H1 (cell line): ENCODE data around the gene ARHGEF11. TPM values are rescaled to one million over a fixed set of nuclear protein-coding genes. Genes with fewer than 3 reads are reported as not detected.

Source experiments
- CHD7 ChIP-seq: fragments of 300-600 bp; sonication (generic); IDR thresholded peaks from 2 replicates; pipeline ENCODE4 v1.7.1; 2012; ENCODE audit warnings: low read length, moderate library complexity, mild to moderate bottlenecking, inconsistent platforms; ENCODE audit not compliant: insufficient replicate concordance
- GABPA ChIP-seq: IDR thresholded peaks from 2 replicates; pipeline ENCODE4 v1.6.1; 2011; ENCODE audit warnings: mild to moderate bottlenecking, low read length, moderate library complexity, borderline replicate concordance; ENCODE audit not compliant: insufficient read depth
- RFX5 ChIP-seq: IDR thresholded peaks from 2 replicates; pipeline ENCODE4 v1.6.1; 2011; ENCODE audit warnings: low read depth, low read length, improper control_type of control experiment, borderline replicate concordance
- SIX5 ChIP-seq: IDR thresholded peaks from 2 replicates; pipeline ENCODE4 v1.6.1; 2011; ENCODE audit warnings: mild to moderate bottlenecking, low read depth, low read length
- SP4 ChIP-seq: IDR thresholded peaks from 2 replicates; pipeline ENCODE4 v1.6.1; 2012; ENCODE audit warnings: low read length, inconsistent platforms
- polyA plus RNA-seq, 7 experiments: library from polyadenylated mRNA; depleted of rRNA in 3 of 7; stranded (reverse) in 5 of 7; unstranded in 2 of 7; fragments of >200 nt in 5 of 7; fragments of 200-250 nt in 2 of 7; gene quantifications; 1 replicate in 5 of 7; 2 replicates in 1 of 7; 4 replicates in 1 of 7; pipeline versions ENCODE4 v1.2.1 to v1.2.3, GENCODE V29; 2011 to 2013; ENCODE audit warnings: missing spikeins in 2 of 7, mixed read lengths in 2 of 7
- total RNA-seq: library from RNA; stranded (reverse); fragmentation: NEBNext Ultra II Directional; extraction: Animal tissue kit (Norgen Biotek cat#: 25700); gene quantifications from 2 replicates; pipeline ENCODE4 v1.2.1, GENCODE V29; 2021

Gene ARHGEF11
- total and polyA plus RNA-seq, 2 of the 8 experiments (the other 6 are each of a cell fraction or from before 2014, with no cell fraction given) = 19.9 to 33.1 TPM

- TF ChIP-seq CHD7 (no peak), SIX5 (no peak), GABPA (no peak), SP4 (no peak), RFX5 (no peak)
Observed at GRCh38 chr1:156959414-156959813, 86.1 kb downstream of the ARHGEF11 start (continued).
